ENCODE measurements around the gene UNK. TPM values are rescaled to one million over a fixed set of nuclear protein-coding genes. Genes with fewer than 3 reads are reported as not detected.

UNK gene
- total and polyA plus RNA-seq, 9 of the 15 experiments (the other 6 are each of a cell fraction or from before 2014, with no cell fraction given): 12.8 to 38.6 (median 24.8) TPM

GRCh38 chr17:75845058-75845711, 60.6 kb downstream of the UNK start (continued):
- TF ChIP-seq EWSR1 (IDR thresholded peaks at IDR 0.05; ENCODE audit: borderline replicate concordance, low read depth, partially characterized antibody) (no peak), BRF1 (IDR thresholded peaks at IDR 0.05; ENCODE audit: borderline replicate concordance, extremely low read depth, insufficient read length) (no peak), ZC3H11A (IDR thresholded peaks at IDR 0.05; ENCODE audit: low read depth, low read length) (no peak), ATF1 (CRISPR knock-in tag; IDR thresholded peaks at IDR 0.05) (no peak), ATF1 (tag; IDR thresholded peaks at IDR 0.05) (peak; percentile 70), CHD2 (IDR thresholded peaks at IDR 0.05; ENCODE audit: low read depth, low read length) (peak; percentile 60), ARID1B (IDR thresholded peaks at IDR 0.05) (peak; percentile 61), GABPB1 (CRISPR knock-in tag; IDR thresholded peaks at IDR 0.05) (peak; percentile 26; the same call in 1 of the 2 replicates), THRAP3 (IDR thresholded peaks at IDR 0.05; ENCODE audit: borderline replicate concordance) (no peak), ZBTB11 (CRISPR knock-in tag; IDR thresholded peaks at IDR 0.05) (peak in 1 of 3 experiments; percentile 56; a peak in 1 of 6 replicates), HDAC6 (IDR thresholded peaks at IDR 0.05; ENCODE audit: low read depth, low read length) (no peak), XRCC3 (IDR thresholded peaks at IDR 0.05) (no peak), HCFC1 (IDR thresholded peaks at IDR 0.05; ENCODE audit: low read depth, low read length) (peak; percentile 53), RBM15 (IDR thresholded peaks at IDR 0.05; ENCODE audit: insufficient read depth, low read length) (no peak), SUPT5H (IDR thresholded peaks at IDR 0.05) (peak; percentile 59)
- TF ChIP-seq, protein P1, sequence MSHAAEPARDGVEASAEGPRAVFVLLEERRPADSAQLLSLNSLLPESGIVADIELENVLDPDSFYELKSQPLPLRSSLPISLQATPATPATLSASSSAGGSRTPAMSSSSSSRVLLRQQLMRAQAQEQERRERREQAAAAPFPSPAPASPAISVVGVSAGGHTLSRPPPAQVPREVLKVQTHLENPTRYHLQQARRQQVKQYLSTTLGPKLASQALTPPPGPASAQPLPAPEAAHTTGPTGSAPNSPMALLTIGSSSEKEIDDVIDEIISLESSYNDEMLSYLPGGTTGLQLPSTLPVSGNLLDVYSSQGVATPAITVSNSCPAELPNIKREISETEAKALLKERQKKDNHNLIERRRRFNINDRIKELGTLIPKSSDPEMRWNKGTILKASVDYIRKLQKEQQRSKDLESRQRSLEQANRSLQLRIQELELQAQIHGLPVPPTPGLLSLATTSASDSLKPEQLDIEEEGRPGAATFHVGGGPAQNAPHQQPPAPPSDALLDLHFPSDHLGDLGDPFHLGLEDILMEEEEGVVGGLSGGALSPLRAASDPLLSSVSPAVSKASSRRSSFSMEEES (CRISPR knock-in tag; IDR thresholded peaks at IDR 0.05): peak; percentile 81
- TF ChIP-seq, protein P2, sequence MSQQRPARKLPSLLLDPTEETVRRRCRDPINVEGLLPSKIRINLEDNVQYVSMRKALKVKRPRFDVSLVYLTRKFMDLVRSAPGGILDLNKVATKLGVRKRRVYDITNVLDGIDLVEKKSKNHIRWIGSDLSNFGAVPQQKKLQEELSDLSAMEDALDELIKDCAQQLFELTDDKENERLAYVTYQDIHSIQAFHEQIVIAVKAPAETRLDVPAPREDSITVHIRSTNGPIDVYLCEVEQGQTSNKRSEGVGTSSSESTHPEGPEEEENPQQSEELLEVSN (IDR thresholded peaks at IDR 0.05; ENCODE audit: borderline replicate concordance in 1 of 2, extremely low read depth in 1 of 2, insufficient read depth in 1 of 2, insufficient read length in 1 of 2, low read depth in 1 of 2, low read length in 1 of 2, poor library complexity in 1 of 2, severe bottlenecking in 1 of 2): peak; percentile 45 to 68
- TF ChIP-seq, protein P3, sequence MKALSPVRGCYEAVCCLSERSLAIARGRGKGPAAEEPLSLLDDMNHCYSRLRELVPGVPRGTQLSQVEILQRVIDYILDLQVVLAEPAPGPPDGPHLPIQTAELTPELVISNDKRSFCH (CRISPR knock-in tag; IDR thresholded peaks at IDR 0.05): no peak
- TF ChIP-seq, protein P3 (tag; IDR thresholded peaks at IDR 0.05): peak; percentile 73
- TF ChIP-seq, protein P4, sequence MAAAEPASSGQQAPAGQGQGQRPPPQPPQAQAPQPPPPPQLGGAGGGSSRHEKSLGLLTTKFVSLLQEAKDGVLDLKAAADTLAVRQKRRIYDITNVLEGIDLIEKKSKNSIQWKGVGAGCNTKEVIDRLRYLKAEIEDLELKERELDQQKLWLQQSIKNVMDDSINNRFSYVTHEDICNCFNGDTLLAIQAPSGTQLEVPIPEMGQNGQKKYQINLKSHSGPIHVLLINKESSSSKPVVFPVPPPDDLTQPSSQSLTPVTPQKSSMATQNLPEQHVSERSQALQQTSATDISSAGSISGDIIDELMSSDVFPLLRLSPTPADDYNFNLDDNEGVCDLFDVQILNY (CRISPR knock-in tag; IDR thresholded peaks at IDR 0.05): no peak
